ENCODE data around the gene KIAA1958. TPM values are rescaled to one million over a fixed set of nuclear protein-coding genes. Genes with fewer than 3 reads are reported as not detected.

Gene KIAA1958
- total and polyA plus RNA-seq, 2 donors from 2014 or later, result 2.6 to 15.3 TPM

DNA sequence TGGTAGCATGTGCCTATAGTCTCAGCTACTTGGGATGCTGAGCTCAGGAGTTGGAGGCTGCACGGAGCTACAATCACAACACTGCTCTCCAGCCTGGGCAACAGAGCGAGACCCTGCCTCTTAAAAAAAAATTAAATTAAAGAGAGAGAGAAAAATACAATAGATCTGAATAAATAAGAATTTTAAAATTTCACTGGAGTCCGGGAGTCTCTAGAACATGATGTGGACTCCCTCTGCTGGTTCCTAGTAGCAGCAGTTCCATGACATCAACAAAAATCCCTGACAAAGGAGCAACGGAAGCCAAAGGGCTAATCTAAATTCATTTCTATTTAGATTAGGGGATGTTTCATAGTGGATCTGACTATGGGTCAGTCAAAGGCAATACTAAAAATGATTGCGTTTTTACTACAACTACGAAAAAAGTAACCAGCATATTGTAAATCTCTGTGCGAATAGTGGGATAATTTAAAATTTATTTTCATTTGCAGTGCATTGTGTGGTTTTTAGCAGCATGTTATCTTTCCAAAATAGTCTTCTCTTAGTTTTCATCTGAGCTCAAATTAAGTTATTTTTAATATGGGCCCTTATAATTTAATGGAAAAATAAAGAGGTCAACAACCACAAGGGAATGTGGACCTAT is 224.5 kb downstream of the KIAA1958 start:
- Histone ChIP-seq H3K9me3 (ENCODE audit: control insufficient read depth in 2 of 3, insufficient read depth in 1 of 3, low read length in 3 of 3) (no peaks in the 10 kb centered on the region), H3K4me3 (ENCODE audit: low read length in 3 of 3) (no peak overlapping the region), H3K4me1 (ENCODE audit: control insufficient read depth in 2 of 3, insufficient read depth in 2 of 3, low read depth in 1 of 3, low read length in 3 of 3) (no peaks in the 10 kb centered on the region), H3K9ac (ENCODE audit: low read length in 3 of 3) (no peak overlapping the region), H3K27me3 (ENCODE audit: control insufficient read depth, insufficient read depth, low read length) (no peaks in the 10 kb centered on the region), H3K36me3 (ENCODE audit: control insufficient read depth in 2 of 3, insufficient read depth in 3 of 3, low read length in 3 of 3) (peaks cover 0 to 3% (median 2%) of the 10 kb centered on the region in 3 donors), H3K27ac (ENCODE audit: low read depth in 2 of 2, low read length in 2 of 2) (no peak overlapping the region)
- FAIRE-seq (no peak), DNase-seq (peak in 3 of 5 donors; percentile 11 to 59 (median 34))
- TF ChIP-seq, protein P1, sequence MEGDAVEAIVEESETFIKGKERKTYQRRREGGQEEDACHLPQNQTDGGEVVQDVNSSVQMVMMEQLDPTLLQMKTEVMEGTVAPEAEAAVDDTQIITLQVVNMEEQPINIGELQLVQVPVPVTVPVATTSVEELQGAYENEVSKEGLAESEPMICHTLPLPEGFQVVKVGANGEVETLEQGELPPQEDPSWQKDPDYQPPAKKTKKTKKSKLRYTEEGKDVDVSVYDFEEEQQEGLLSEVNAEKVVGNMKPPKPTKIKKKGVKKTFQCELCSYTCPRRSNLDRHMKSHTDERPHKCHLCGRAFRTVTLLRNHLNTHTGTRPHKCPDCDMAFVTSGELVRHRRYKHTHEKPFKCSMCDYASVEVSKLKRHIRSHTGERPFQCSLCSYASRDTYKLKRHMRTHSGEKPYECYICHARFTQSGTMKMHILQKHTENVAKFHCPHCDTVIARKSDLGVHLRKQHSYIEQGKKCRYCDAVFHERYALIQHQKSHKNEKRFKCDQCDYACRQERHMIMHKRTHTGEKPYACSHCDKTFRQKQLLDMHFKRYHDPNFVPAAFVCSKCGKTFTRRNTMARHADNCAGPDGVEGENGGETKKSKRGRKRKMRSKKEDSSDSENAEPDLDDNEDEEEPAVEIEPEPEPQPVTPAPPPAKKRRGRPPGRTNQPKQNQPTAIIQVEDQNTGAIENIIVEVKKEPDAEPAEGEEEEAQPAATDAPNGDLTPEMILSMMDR (IDR thresholded peaks at IDR 0.05; ENCODE audit: borderline replicate concordance, extremely low read depth, insufficient read depth), result peak; percentile 31
- intact Hi-C loops (cut with DNase I), result no loop called here

DNA sequence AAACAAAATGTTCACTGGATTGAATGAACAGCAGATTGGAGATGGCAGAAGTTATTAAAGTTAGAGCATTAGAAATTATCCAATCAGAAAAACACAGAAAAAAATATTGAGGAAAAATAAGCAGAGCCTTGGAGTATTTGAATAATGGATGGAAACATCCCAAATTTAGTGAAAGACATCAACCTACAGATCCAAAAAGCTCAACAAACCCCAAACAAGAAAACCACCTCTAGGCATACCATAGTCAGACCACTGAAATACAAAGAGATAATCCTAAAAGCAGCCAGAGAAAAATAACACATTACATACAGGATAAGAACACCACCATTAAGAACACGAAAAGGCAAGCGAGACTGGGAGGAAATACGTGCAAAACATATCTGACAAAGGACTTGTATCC is 226.1 kb downstream of the KIAA1958 start:
- FAIRE-seq, result no peak
- no peaks in the 10 kb centered on the region for H3K27me3 ChIP-seq (ENCODE audit: control insufficient read depth, insufficient read depth, low read length)
- no peak overlapping the region for H3K9ac ChIP-seq (ENCODE audit: low read length in 3 of 3)
- no peak overlapping the region for H3K4me3 ChIP-seq (ENCODE audit: low read length in 3 of 3)
- H3K9me3 ChIP-seq (ENCODE audit: control insufficient read depth in 2 of 3, insufficient read depth in 1 of 3, low read length in 3 of 3), result no peaks in the 10 kb centered on the region
- TF ChIP-seq, protein P1 (IDR thresholded peaks at IDR 0.05; ENCODE audit: borderline replicate concordance, extremely low read depth, insufficient read depth), result no peak
- DNase-seq, result no peak
- H3K27ac ChIP-seq (ENCODE audit: low read depth in 2 of 2, low read length in 2 of 2), result no peak overlapping the region
- H3K4me1 ChIP-seq (ENCODE audit: control insufficient read depth in 2 of 3, insufficient read depth in 2 of 3, low read depth in 1 of 3, low read length in 3 of 3), result peaks cover 0 to 8% (median 4%) of the 10 kb centered on the region in 3 donors
- H3K36me3 ChIP-seq (ENCODE audit: control insufficient read depth in 2 of 3, insufficient read depth in 3 of 3, low read length in 3 of 3), result peaks cover 0 to 3% (median 2%) of the 10 kb centered on the region in 3 donors
- intact Hi-C loops (cut with DNase I), result no loop called here

DNA sequence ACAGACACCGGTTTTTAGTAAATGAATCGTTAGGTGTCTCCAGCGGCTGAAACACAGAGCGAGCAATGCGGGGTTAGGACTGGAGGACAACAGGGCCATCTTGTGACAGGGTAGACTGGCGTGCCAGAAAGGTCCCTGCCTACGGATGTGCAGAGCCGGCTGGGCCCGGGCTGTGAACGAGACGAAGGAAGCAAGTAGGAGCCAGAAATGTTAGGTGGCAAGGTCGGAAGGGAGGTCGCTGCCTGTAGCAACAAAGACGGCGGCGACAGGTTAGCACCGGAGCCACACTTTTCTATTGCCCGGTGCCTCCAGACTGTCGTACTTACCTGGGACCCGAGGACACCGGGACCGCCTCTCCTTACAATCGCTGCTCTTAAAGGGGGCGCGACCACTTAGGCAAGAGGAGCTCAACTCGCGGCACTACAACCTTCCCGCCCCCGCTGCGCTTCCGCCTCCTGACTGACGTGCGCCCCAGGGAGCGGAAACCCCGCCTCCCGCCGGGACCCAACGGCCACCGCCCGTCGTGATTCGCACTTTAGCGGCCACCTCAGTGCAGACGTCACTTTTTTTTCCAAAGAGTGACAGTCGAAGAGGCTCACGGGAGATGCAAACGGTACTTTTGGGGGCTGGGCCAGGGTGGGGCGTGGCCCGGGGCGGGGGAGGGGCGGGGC is 231.2 kb downstream of the KIAA1958 start, which contains the start of gene INIP:
Gene INIP, minus strand, starts transcription at position 457 of the 671 bp plus-strand sequence. CDS start 1,632 bp downstream, outside the sequence.
- Histone ChIP-seq H3K9ac (ENCODE audit: low read length in 3 of 3) (peak within 1 kb of the TSS; percentile 83 to 95 (median 87)), H3K27ac (ENCODE audit: low read depth in 2 of 2, low read length in 2 of 2) (peak within 1 kb of the TSS; percentile 89 to 90), H3K4me1 (ENCODE audit: control insufficient read depth in 2 of 3, insufficient read depth in 2 of 3, low read depth in 1 of 3, low read length in 3 of 3) (peaks cover 0 to 8% (median 6%) of the 10 kb centered on the region in 3 donors), H3K4me3 (ENCODE audit: low read length in 3 of 3) (peak within 1 kb of the TSS; percentile 85 to 99 (median 93)), H3K27me3 (ENCODE audit: control insufficient read depth, insufficient read depth, low read length) (no peaks in the 10 kb centered on the region), H3K9me3 (ENCODE audit: control insufficient read depth in 2 of 3, insufficient read depth in 1 of 3, low read length in 3 of 3) (no peaks in the 10 kb centered on the region), H3K36me3 (ENCODE audit: control insufficient read depth in 2 of 3, insufficient read depth in 3 of 3, low read length in 3 of 3) (peaks cover 0 to 2% (median 1%) of the 10 kb centered on the region in 3 donors)
- TF ChIP-seq, protein P1 (IDR thresholded peaks at IDR 0.05; ENCODE audit: borderline replicate concordance, extremely low read depth, insufficient read depth), result no peak
- FAIRE-seq (no peak), DNase-seq (peak; percentile 98 to 99 (median 99))
- intact Hi-C loops (cut with DNase I), result no loop called here

Other genes with a start within 250 kb of the KIAA1958 start
- gene PTBP3, start 153.2 kb upstream of the KIAA1958 start, total RNA-seq, result 86.6 TPM
- gene PTBP3, start 153.2 kb upstream of the KIAA1958 start, polyA plus RNA-seq (ENCODE audit: insufficient read depth, low read depth, low replicate concordance), result 14.0 TPM
- gene HSDL2, start 106.7 kb upstream of the KIAA1958 start, total RNA-seq, result 30.2 TPM
- gene HSDL2, start 106.7 kb upstream of the KIAA1958 start, polyA plus RNA-seq (ENCODE audit: insufficient read depth, low read depth, low replicate concordance), result 67.0 TPM
- 25.7 TPM for gene INIP, start 231.3 kb downstream of the KIAA1958 start, total RNA-seq
- gene INIP, start 231.3 kb downstream of the KIAA1958 start, polyA plus RNA-seq (ENCODE audit: insufficient read depth, low read depth, low replicate concordance), result 14.5 TPM